ENCODE results near the gene PPP1R9A.

PPP1R9A gene

GRCh38 chr7:95054386-95054785 is 147.0 kb downstream of the PPP1R9A start:
- TF ChIP-seq ZNF70 (CRISPR knock-in tag; IDR thresholded peaks at IDR 0.05) (no peak), BACH2 (CRISPR knock-in tag; IDR thresholded peaks at IDR 0.05; ENCODE audit: borderline replicate concordance) (no peak), ZNF8 (CRISPR knock-in tag; IDR thresholded peaks at IDR 0.05) (no peak), CREB5 (CRISPR knock-in tag; IDR thresholded peaks at IDR 0.05; ENCODE audit: low read depth) (no peak), TOX (CRISPR knock-in tag; IDR thresholded peaks at IDR 0.05; ENCODE audit: borderline replicate concordance) (no peak), ISL1 (CRISPR knock-in tag; IDR thresholded peaks at IDR 0.05) (no peak), GLIS3 (CRISPR knock-in tag; IDR thresholded peaks at IDR 0.05) (no peak), CSDC2 (CRISPR knock-in tag; IDR thresholded peaks at IDR 0.05) (no peak), ZFP3 (CRISPR knock-in tag; IDR thresholded peaks at IDR 0.05) (no peak)

DNA sequence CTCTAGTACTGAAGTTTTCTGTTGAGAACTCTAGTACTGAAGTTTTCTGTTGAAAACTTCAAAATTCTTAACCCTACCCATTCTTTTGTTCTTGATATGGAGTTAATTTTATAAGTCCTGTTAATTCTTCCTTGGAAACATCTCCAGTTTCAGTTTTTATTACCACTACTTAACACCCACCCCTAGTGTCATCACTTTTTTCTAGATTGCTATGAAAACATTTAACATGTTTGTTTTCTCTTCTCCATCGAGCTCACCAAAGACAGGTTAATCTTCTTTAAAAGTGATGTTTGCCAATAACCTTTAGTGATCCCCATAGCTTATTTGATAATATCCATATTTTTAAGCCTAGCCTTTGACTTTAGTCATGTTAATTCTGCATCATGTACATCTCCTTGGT is 147.9 kb downstream of the PPP1R9A start:
- no peak for ATAC-seq
- TF ChIP-seq ISL1 (CRISPR knock-in tag; IDR thresholded peaks at IDR 0.05) (no peak), RARB (CRISPR knock-in tag; IDR thresholded peaks at IDR 0.05) (no peak), PATZ1 (CRISPR knock-in tag; IDR thresholded peaks at IDR 0.05; ENCODE audit: borderline replicate concordance) (no peak), SNAI2 (CRISPR knock-in tag; IDR thresholded peaks at IDR 0.05) (no peak), ZNF565 (CRISPR knock-in tag; conservative IDR thresholded peaks at IDR 0.05; ENCODE audit: low read depth) (no peak), TSHZ2 (CRISPR knock-in tag; IDR thresholded peaks at IDR 0.05) (no peak), ARNTL (CRISPR knock-in tag; IDR thresholded peaks at IDR 0.05; ENCODE audit: borderline replicate concordance, low read depth) (no peak), ZNF8 (CRISPR knock-in tag; IDR thresholded peaks at IDR 0.05) (no peak)

More at GRCh38 chr7:95054386-95054785, 147.0 kb downstream of the PPP1R9A start:
- no peak for ATAC-seq

DNA sequence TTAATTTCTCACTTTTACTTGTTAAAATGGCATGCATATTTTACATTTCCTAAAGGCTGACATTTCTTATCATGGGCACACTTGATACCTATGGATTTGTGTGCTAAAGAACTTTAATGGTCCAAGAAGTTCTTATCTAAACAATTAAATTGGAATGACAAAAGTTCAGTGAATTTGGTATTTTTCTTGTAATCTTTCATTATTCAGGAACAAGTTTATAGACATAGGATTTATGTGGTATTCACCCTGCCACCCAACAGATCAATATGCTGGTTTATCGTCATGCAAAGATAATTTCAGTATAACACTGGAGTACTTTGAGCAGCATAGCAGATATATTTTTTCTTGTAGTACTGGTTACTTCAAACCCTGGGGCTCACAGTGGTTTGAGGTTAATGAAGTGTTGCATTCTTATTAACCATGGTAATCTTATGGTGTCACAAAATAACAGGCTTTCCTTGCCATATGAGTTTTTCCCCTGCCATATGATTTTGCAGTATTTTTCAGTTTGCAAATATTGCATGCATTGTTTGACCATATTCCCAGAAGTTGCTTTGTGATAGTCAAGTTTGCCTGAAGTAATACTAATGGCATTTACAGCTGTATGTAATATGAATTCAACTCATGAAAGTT is 148.8 kb downstream of the PPP1R9A start:
- no peak for TF ChIP-seq CSRNP3 (CRISPR knock-in tag; IDR thresholded peaks at IDR 0.05)
- no peak for TF ChIP-seq PPARA (CRISPR knock-in tag; IDR thresholded peaks at IDR 0.05; ENCODE audit: borderline replicate concordance)
- no peak for TF ChIP-seq ZNF70 (CRISPR knock-in tag; IDR thresholded peaks at IDR 0.05)
- no peak for ATAC-seq

GRCh38 chr7:95056901-95057300 is 149.5 kb downstream of the PPP1R9A start:
- TF ChIP-seq GLIS3 (CRISPR knock-in tag; IDR thresholded peaks at IDR 0.05), result no peak
- TF ChIP-seq ARNTL (CRISPR knock-in tag; IDR thresholded peaks at IDR 0.05; ENCODE audit: borderline replicate concordance, low read depth), result no peak
- TF ChIP-seq ZNF70 (CRISPR knock-in tag; IDR thresholded peaks at IDR 0.05), result no peak
- no peak for TF ChIP-seq POU6F1 (CRISPR knock-in tag; IDR thresholded peaks at IDR 0.05; ENCODE audit: borderline replicate concordance, low read depth)
- TF ChIP-seq ISL1 (CRISPR knock-in tag; IDR thresholded peaks at IDR 0.05), result no peak
- TF ChIP-seq ESRRG (CRISPR knock-in tag; IDR thresholded peaks at IDR 0.05), result no peak
- no peak for TF ChIP-seq ZFP3 (CRISPR knock-in tag; IDR thresholded peaks at IDR 0.05)
- TF ChIP-seq ZFP30 (CRISPR knock-in tag; IDR thresholded peaks at IDR 0.05), result no peak
- no peak for TF ChIP-seq PPARA (CRISPR knock-in tag; IDR thresholded peaks at IDR 0.05; ENCODE audit: borderline replicate concordance)
- TF ChIP-seq TCF4 (CRISPR knock-in tag; IDR thresholded peaks at IDR 0.05; ENCODE audit: borderline replicate concordance), result no peak
- TF ChIP-seq TOX (CRISPR knock-in tag; IDR thresholded peaks at IDR 0.05; ENCODE audit: borderline replicate concordance), result no peak
- TF ChIP-seq PATZ1 (CRISPR knock-in tag; IDR thresholded peaks at IDR 0.05; ENCODE audit: borderline replicate concordance), result no peak
- TF ChIP-seq RARB (CRISPR knock-in tag; IDR thresholded peaks at IDR 0.05), result no peak
- no peak for TF ChIP-seq OSR1 (CRISPR knock-in tag; IDR thresholded peaks at IDR 0.05)
- ATAC-seq, result no peak

Data from SK-N-SH treated with all-trans-retinoic acid at 6 μM for 48 hours (cell line).